HG03045 (cell line): ENCODE results near the gene CDC7.
A peak's percentile ranks its signal among the peaks of the same experiment; 100 is the strongest.

Experiments
- ATAC-seq: cut with Tn5 transposase; IDR thresholded peaks from one replicate; pipeline ENCODE4 v1.9.1; 2021; ENCODE audit warnings: mild to moderate bottlenecking, moderate library complexity; ENCODE audit not compliant: unreplicated experiment

CDC7 gene

GRCh38 chr1:91572044-91572443 is 71.4 kb downstream of the CDC7 start:
- ATAC-seq: peak; percentile 87
